ENCODE measurements around the gene IL36G.

GRCh38 chr2:112954364-112954763 is 23.4 kb upstream of the IL36G start:
- no peak for TF ChIP-seq CTCF (conservative IDR thresholded peaks at IDR 0.05)
- TF ChIP-seq ZFX (IDR thresholded peaks at IDR 0.05): no peak

Measured in C4-2B (cell line).